Adipose tissue (tissue), 3 donors: Measurements from ENCODE around the gene ARHGEF28. TPM values are rescaled to one million over a fixed set of nuclear protein-coding genes. Genes with fewer than 3 reads are reported as not detected.

ENCODE experiments used
- H3K27ac ChIP-seq: one replicate; pipeline ENCODE4 v1.5.1; 2013; ENCODE audit warnings: low read depth, low read length
- WGBS, 3 donors: extraction: QIAGEN DNeasy Blood & Tissue Kit; methylation state at CpG; one replicate each; pipeline ENCODE4 v1.1.7; 2013; 5-methylcytosine and 5-hydroxymethylcytosine counted together
- polyA plus RNA-seq, 3 donors: library from polyadenylated mRNA; stranded (reverse); fragments of 200-250 nt; gene quantifications; one replicate each; pipeline ENCODE4 v1.2.3, GENCODE V29; 2013
- donor health status: healthy with polysubstance abuse.
- donor health status: Bipolar disorder and iron deficiency.
- donor health status: healthy.

The ARHGEF28 gene
- polyA plus RNA-seq, 3 donors = 1.9 to 11.6 (median 5.5) TPM

DNA sequence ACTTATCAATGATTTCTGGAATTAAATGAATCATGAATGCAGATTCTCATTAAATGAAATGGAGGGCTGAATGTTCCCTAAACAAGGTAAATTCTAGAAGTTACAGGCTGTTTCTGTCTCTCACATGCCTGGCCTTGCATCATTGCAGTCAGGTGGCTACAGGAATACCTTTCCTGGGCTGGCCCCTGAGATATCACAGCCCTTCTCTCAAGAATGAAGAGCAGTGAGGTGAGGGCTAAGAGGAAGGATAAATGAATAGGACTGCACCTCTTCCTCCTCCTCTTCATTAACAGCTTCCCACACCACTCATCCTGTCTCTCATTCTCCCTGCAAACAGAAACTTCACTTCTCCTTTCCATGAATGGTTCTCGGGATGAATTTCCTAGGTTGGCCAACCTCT lies 22.5 kb downstream of the ARHGEF28 start:
- 69 to 96% (median 74%) methylated on average over 1 of the region's 1 CpG for WGBS, 3 donors
- no peak overlapping the region for H3K27ac ChIP-seq

DNA sequence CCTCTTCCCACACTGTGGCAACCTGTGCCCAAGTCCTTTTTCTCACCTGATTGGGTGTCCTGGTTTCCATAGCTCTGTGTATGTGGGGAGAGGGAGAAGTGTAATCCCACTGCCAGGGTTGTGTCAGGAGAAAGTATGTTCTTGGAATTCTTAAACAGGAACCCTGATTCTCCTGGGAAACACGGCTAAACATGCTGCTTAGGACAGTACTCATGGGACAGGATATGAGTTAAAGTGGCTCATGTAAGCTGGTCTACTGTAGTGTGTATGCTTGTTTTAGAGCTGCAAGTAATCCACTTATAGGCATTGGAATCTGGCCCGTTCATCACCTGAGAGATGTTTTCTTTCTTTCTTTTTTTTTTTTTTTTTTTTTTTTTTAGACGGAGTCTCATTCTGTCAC lies 23.9 kb downstream of the ARHGEF28 start:
- no peak overlapping the region for H3K27ac ChIP-seq
- WGBS, 3 donors = 80 to 95% (median 87%) methylated on average over 3 of the region's 3 CpGs

DNA sequence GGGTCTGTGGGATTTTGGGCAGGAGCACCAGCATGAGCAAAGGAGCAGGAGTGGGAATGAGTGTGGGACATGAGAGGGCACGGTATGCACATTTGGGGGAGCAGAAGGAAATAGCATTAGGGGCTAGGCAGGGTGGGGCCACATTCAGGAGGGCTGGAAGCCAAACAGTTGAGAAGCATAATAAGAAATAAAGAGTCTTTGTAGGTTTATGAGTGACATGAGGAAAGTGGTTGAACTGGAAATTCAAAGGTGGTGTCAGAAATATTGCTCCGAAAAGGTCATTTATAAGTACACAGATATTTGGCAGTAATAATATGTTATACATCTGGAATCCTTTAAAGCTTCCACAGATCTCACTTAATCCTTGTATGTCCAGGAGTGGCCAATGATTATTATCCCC lies 26.4 kb downstream of the ARHGEF28 start:
- H3K27ac ChIP-seq = no peak overlapping the region
- WGBS, 3 donors = 32 to 94% (median 85%) methylated on average over 2 of the region's 2 CpGs

DNA sequence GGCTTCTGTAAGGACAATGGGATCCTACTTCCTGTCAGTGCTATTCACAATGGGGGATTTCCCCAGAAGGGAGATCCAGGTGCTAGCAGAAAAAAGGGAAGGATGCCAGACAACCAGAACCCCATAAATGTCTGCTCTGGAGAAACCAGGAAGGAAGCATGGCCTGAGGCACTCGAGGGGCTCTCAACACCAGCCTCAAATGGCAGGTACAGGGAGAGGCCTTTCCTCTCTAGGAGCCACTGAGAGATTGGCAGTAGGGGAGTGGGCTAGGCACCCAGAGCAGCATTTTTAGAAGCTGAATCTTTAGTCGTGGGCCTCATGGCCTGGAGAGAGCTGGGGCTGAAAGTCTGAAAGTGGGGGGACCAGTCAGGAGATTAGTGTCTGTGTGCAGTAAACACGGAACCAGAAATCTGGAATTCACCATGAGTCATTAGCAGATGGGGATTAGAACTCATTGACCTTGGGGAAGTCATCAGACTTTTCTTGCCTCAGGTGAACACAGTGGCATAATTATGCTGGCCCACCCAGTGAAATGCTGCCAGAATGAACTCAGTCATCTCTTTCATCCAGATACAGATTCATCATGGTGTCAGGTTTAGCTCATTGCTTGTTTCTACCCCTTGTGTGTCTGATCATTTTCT lies 28.3 kb downstream of the ARHGEF28 start:
- WGBS, 3 donors = 49 to 56% (median 53%) methylated on average over 3 of the region's 3 CpGs

DNA sequence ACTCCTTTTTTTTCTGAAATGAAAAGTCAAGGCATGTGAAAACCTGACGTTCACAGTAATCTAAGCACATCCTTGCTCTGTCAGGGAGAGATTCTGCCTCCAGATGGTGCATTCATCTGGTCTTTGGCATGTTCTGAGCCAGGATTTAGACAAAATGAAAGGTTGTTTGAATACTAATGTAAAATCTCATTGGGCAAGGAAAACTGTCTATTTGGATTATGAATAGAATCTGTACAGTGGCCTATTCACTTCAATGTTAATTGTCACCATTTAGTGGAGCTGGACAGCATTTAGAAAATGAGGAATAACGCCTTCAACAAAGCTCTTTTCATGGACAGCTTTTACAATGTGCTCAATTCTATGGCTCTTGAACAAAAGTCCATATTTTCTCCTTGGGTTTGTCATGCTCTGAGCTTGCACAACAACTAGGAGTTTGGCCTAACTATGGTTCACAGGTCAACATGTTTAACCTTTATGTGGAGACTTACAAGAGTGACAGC lies 28.9 kb downstream of the ARHGEF28 start:
- WGBS, 3 donors = 63 to 81% (median 77%) methylated on average over 2 of the region's 2 CpGs

More for the DNA sequence above, 28.3 kb downstream of the ARHGEF28 start:
- no peak overlapping the region for H3K27ac ChIP-seq

DNA sequence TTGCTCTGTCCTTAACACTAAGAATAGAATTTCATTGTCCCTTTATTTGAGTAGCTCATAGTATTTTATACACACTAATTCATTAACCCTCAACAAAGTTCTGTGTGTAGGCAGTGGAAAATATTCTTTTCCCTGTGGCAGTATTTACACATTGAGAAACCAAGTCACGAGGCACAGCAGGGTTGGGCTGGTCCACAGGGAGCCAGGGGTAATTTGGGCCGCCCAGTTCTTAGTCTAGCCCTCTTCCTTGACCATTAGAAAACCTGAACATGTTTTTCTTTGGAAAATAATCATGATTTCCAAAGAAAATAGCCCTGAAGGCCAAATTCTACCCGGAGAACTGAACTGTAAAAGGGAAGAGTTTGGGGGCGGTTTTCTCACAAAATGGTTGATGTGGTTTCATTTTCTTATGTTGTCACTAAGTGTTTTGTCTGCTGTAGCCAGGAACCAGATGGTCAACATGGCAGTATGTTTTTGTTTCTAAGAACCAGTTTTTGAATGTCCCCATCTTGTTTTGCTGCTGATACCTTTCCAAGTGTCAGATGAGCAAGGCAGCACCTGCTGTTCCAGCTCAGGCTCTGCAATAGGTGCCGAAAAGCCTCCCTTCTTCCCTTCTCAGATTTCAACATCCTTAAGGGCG lies 29.6 kb downstream of the ARHGEF28 start:
- H3K27ac ChIP-seq = no peak overlapping the region
- WGBS, 3 donors = 76 to 93% (median 77%) methylated on average over 6 of the region's 6 CpGs

More for the DNA sequence above, 28.9 kb downstream of the ARHGEF28 start:
- H3K27ac ChIP-seq = no peak overlapping the region

DNA sequence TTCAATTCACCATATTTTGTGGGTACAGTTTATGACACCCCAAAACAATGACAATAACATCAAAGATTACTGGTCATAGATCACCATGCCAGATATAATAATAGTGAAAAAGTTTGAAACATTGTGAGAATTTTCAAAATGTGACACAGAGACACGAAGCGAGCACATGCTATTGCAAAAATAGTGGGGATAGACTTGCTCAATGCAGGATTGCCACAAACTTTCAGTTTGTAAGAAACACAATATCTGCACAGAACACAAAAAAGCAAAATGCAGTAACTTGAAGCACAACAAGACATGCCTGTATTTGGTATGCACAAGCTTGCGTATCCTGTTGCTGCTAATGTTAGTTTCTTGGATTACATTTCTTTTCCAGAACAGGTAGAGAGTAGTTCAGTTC lies 35.8 kb downstream of the ARHGEF28 start:
- WGBS, 3 donors = 64 to 96% (median 78%) methylated on average over 3 of the region's 3 CpGs
- H3K27ac ChIP-seq = no peak overlapping the region

DNA sequence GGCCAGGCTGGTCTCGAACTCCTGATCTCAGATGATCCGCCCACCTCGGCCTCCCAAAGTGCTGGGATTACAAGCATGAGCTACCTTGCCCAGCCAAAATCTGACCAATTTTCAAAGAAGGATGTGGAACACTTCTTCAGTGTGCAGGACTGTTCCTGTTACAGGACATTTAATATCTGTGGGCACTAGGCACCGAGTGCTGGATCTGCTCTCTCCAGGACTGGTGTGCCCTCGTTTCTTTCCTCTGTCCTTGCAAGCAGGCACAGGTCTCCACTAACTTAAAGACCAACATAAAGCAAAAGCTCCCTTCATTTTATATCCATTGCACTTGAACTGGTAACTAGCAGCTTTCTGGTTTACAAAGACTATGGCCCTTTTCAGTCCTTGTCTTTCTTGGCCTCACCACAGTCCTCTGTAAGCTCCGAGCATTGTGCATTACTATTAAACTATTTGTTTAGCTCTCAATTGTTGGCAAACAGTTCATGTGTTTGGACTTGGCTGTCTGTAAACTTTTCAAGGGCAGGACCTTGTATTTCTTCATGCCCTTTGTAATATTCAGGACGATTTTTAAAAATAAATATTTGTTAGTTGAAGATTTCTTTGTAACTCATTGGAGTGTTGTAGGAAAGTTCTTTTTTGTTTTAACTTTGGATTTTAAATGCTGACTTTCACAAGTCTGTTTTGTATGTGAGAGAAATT lies 37.3 kb downstream of the ARHGEF28 start:
- WGBS, 3 donors = 58 to 88% (median 80%) methylated on average over 7 of the region's 7 CpGs
- H3K27ac ChIP-seq = no peak overlapping the region

DNA sequence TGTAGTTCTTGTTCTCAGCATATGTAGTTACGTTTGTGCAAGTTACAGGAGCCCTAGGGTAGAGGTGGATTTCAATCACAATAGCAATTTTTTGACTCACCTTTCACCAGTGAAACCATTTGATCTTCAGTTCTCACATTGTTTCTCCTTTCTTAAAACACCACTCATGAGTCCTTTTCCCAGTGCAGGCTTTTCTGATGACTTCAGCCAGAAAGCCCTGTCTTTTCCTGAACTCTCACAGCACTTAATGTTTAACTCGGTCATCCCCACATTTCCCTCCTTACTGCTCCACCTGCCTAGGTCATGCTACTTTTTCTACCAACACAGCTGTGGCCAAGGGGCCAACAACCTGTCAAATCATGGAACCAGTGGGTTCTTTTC lies 37.9 kb downstream of the ARHGEF28 start:
- H3K27ac ChIP-seq = no peak overlapping the region
- 30 to 77% (median 60%) methylated on average over 2 of the region's 2 CpGs for WGBS, 3 donors

DNA sequence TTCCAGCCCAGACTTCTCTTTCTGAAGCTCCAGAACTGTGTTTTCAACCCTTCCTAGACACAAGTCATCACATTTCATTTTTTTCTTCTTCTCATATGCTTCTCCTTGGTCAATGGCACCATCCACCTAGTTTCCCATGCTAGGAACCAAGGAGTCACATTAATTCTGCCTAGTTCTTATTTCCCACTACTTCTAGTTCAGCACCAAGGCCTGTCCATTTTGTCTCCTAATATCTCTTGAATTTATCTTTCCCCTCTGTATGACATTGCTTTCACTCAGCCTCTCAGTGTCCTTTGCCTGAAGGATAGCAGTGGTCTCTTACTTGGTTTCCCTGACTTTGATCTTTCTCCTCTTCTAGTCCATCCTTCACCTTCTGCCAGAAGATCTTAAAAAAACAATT lies 38.8 kb downstream of the ARHGEF28 start:
- no peak overlapping the region for H3K27ac ChIP-seq

DNA sequence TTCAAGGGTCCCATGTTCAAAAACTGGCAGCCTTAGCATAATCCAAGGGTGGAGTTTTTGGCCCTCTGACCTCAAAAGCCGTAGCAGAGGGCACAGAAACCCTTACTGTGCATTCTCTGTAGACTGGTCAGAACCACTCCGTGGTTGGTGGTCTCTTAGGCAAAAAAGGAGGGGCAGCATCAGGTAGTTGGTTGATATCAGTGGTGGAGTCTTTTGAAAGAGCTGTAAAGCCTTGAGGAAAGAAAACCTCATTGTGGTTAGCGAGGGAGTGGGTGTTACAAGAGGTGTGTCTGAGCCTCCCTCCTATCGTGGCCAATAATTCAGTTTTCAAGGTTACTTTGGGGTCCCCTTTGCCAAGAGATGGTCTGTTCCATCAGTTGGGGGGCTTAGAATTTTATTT lies 40.9 kb downstream of the ARHGEF28 start:
- WGBS, 3 donors = 79 to 89% (median 81%) methylated on average over 4 of the region's 4 CpGs
- H3K27ac ChIP-seq = no peak overlapping the region

DNA sequence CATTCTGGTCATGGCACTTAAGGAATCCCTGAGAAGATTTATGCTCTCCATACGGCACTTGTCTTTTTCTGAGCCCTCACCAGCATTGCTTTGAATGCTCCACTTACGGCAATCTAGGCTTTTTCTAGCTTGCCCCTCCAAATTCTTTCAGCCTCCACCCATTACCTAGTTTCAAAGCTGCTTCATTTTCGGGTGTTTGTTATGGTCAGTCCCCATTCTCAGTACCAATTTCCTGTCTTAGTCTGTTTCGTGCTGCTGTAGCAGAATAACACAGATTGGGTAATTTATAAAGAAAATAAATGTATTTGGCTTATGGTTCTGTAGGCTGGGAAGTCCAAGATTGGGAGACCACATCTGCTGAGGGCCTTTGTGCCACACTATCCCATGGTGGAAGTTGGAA lies 42.0 kb downstream of the ARHGEF28 start:
- no peak overlapping the region for H3K27ac ChIP-seq
- WGBS, 3 donors = 68 to 74% (median 68%) methylated on average over 4 of the region's 4 CpGs

DNA sequence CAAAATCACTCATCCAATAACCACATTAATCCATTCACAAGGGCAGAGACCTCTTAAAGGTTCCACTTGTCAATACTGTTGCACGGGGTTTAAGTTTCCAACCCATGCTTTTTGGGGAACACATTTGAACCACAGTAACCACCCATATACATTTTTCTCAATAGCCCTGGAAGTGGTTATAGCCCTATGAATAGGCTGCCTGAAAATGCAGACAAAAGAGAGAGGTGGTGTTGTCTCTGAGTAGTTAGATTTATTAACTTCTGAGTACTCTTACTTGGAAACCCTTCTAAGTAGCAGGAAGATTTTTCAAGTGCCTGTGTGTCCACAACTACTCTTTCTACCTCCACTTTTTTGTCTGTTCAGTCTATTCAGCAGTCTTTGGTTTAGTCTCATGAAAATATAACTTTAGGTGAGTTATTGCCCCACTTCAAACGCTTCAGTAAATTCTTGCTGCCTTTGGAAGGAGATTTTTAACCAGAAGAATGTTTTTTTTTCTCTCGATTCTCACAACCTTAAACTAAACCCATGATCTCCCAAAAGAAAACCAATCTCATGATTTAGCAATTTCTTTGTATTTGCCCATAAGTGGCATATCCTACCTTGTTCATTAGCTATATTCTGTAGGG lies 42.6 kb downstream of the ARHGEF28 start:
- H3K27ac ChIP-seq = no peak overlapping the region
- 63 to 81% (median 77%) methylated on average over 3 of the region's 3 CpGs for WGBS, 3 donors

DNA sequence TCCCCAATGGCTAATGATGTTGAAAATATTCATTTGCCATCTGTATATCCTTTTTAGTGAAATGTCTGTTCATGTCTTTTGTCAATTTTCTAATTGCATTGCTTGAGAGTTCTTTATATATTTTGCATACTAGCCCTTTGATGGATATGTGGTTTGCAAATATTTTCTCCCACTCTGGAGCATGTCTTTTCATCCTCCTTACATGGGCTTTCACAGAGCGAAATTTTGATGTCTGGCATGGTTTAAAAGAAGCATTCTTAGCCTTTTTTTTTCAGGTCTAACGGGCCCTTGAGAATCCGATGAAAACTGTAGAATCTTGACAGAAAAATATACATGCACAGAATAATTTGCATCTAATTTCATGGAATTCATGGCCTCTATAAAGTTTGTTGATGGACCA lies 44.7 kb downstream of the ARHGEF28 start:
- no peak overlapping the region for H3K27ac ChIP-seq
- 80 to 89% (median 87%) methylated on average over 3 of the region's 3 CpGs for WGBS, 3 donors

DNA sequence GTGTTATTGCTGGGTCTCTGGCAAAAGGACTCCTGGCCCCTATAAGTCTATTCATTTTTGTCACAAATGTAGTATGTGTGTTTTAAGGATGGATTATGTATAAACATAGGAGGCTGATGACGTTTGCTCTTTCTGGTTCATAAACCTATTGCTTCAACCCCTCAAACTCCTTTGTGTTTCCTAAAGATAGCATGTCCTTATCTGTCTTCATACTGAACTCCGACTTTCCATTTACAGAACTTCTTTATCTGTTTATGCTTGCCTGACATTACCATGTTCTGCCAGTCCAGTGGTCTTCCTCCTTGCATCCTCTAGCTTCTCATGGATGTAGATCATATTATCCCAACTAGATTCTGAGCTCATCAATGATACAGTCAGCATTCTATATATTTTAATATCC lies 46.1 kb downstream of the ARHGEF28 start:
- 37 to 81% (median 66%) methylated on average over 2 of the region's 2 CpGs for WGBS, 3 donors
- no peak overlapping the region for H3K27ac ChIP-seq

DNA sequence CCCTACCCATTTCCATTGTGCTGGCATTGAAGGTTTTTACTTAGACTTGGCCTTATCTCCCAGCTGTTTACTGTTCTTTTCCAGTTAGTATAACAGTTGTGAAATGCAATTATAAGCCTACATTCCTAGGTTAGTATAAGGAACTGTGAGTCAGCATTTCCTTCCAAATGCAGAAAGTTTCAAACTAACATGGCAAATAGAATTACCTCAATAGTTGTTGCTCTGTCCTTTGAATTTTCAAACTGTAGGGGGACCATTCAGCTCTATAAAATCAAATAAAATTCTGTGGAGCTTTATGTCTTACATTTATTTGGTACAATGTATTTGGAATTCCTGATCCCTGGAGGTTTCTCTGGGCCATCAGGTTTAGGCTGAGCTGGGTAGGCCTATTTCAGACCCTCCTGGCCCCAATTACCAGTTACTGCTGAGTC lies 47.2 kb downstream of the ARHGEF28 start:
- no peak overlapping the region for H3K27ac ChIP-seq

DNA sequence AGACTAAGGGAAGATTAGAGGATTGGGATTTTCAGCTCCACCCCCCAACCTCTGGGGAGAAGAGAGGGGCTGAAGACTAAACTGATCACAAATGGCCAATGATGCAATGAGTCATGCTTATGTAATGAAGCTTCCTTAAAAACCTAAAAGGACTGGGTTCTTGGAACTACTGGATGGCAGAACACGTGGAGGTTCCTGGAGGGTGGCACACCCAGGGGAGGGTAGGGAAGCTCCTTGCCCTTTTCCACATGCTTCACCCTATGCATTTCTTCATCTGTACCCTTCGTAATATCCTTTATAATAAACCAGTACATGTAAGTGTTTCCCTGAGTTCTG lies 48.6 kb downstream of the ARHGEF28 start:
- WGBS, 3 donors = 59 to 80% (median 63%) methylated on average over 2 of the region's 2 CpGs

DNA sequence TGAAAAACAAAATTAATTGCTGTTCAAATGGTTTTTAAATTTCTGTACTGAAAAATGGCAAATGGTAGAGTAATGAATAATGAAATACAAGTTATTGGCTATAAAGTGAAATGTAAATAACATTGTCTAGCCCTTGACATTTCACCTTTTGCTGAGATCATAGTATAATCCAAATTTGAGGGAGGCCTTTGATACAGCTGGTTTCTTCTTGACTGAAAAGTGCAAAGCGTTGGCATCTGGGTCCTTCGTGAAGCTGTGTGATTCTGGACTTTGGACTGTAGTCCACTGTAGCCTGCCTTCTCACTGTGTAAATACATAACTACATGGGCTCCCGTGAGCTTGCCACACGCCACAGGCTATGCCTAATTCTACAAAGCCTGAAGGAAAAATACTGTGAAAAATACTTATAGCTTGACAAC lies 52.3 kb downstream of the ARHGEF28 start:
- no peak overlapping the region for H3K27ac ChIP-seq
- 27 to 94% (median 93%) methylated on average over 4 of the region's 4 CpGs for WGBS, 3 donors

More for the DNA sequence above, 48.6 kb downstream of the ARHGEF28 start:
- no peak overlapping the region for H3K27ac ChIP-seq

DNA sequence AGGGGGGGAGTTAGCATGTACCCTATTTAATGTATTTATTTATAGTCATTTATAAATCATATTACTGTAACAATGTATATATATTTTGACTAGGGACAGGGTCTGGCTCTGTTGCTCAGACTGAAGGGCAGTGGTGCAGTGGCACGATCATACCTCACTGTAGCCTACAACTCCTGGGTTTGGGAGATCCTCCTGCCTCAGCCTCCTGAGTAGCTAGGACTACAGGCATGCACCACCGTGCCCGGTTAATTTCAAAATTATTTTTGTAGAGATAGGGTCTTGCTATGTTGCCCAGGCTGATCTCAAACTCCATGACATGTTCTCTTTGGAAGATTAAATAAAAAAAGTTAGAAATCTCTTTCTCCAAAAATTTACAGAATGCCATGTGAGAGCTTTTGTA lies 52.8 kb downstream of the ARHGEF28 start:
- 55 to 99% (median 96%) methylated on average over 3 of the region's 3 CpGs for WGBS, 3 donors
- no peak overlapping the region for H3K27ac ChIP-seq
